HG02678 (cell line): ENCODE data around the gene HMCES.

Source experiments
- ATAC-seq: cut with Tn5 transposase; IDR thresholded peaks from one replicate; pipeline ENCODE4 v1.9.1; 2021; ENCODE audit warnings: mild to moderate bottlenecking, moderate library complexity; ENCODE audit not compliant: unreplicated experiment

Gene HMCES, protein sequence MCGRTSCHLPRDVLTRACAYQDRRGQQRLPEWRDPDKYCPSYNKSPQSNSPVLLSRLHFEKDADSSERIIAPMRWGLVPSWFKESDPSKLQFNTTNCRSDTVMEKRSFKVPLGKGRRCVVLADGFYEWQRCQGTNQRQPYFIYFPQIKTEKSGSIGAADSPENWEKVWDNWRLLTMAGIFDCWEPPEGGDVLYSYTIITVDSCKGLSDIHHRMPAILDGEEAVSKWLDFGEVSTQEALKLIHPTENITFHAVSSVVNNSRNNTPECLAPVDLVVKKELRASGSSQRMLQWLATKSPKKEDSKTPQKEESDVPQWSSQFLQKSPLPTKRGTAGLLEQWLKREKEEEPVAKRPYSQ

DNA sequence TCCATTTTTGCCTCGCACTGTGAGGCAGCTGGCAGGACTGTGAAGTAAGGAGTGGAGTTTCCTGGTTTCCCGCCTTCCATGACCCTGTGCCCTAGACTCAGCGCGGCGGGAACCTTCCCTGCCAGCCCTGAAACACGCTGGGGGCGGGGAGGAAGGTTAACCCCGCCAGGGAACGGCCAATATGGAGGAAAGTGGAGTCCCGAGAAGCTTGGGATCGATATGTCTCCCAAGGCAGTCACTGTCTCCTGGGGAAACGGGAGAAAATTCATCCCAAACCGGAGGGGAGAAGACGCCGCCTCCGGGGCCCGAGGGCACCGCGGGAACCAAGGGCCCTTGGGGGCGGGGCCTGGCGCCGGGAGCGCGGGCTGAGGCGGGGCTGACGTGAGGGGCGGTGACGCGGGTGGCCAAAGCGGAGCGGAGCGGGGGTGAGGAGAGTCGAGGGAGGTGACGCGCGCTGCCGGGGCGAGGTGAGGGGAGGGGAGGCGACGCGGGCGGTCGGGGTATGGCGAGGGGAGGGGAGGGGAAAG is at the start of gene HMCES:
Gene HMCES (plus strand): TSS at position 432 of the 527 bp plus-strand sequence. CDS start 863 bp downstream, outside the sequence.
- ATAC-seq: peak; percentile 49

GRCh38 chr3:129228891-129229585 is 49.6 kb upstream of the HMCES start:
- no peak for ATAC-seq

GRCh38 chr3:129230311-129231019 is 48.2 kb upstream of the HMCES start:
- no peak for ATAC-seq

DNA sequence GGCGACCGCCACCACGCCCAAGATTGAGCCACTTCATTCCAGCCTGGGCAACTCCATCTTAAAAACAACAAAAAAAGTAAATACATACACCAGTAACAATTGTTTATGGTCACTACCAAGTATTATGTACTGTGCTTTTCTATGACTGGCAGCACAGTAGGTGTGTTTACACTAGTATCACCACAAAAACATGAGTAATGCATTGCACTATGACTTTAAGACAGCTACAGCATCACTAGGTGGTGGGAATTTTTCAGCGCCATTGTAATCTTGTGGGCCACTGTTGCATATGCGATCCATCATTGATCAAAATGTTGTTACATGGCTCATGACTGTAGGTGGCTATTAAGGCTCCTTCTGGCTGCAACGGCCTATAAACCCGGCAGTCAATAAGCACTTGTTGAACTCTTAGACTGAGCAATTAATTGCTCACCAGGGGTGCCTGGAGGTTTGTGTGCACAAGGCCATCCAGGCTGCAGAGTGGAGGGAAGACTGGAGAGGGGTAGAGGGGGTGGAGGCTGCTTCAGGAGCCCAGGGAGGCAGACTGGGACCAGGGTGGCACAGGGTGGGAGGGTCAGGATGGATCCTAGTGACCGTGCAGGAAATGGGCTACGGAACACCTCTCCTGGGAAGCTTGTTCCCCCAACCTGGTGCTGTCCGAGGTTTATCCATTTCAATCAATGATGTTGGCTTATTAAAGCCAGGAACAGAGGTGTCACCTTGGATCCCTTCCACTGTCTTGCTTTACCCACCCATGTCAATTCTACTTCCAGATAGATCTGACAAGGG is 47.1 kb upstream of the HMCES start:
- ATAC-seq: no peak

DNA sequence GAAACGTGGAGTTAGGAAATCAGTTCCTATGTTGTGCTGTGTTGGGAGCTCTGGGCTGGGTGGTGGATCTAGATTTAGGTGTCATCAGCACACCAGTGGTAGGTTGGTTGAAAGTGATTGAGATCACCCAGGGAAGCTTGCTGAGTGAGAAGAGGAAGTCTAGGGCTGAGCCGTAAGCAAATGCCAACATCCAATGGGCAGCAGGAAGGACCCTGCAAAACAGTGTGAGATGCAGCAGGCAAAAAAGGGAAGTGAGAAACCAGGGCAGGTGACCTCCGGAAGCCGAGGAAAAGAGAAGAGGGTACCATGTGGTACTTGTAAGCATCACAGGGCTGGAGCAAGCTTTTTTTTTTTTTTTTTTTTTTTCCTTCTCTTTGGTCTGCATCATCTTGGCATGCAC is 45.1 kb upstream of the HMCES start:
- peak; percentile 92 for ATAC-seq

DNA sequence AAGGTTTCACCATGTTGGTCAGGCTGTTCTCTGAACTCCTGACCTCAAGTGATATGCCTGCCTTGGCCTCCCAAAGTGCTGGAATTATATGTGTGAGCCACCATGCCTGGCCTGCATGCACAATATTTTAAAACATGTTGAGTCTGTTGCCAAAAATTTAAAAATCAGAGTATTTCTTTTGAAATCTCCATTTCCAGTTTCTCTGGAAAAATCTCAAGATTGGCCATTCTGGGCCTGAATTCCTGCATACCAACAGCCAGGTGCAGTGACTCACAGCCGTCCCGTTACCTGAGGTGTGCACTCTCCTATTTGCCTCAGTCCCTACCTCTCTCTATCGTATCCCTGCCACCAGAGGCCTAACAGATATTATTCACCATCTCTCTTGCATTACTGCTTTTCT is 44.2 kb upstream of the HMCES start:
- no peak for ATAC-seq

DNA sequence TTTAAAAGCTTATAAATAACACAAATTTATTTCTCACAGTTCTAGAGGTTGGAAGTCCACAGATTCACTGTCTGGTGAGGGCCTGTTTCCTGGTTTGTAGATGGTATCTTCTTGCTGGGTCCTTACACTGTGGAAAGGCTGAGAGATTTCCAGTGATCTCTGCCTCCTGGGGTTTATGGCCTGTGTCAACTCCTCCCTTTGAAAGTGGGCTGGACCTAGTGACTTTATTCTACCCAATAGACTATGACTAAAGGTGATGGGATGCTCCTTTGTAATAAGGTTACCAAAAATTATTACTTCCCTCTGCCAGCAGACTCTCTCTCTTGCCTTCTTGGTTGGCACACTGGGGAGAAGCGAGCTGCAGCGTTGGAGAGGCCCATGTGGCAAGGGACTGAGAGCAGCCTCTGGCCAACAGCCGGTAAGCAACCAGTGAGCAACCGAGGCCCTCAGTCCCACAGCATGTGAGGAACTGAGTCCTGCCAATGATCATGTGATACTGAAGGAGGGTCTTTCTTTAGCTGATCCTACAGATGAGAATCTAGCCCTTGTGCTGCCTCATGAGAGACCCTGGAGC is 43.2 kb upstream of the HMCES start:
- ATAC-seq: no peak

GRCh38 chr3:129238945-129239705 is 39.5 kb upstream of the HMCES start:
- no peak for ATAC-seq

GRCh38 chr3:129239991-129240390 is 38.7 kb upstream of the HMCES start:
- ATAC-seq: no peak

DNA sequence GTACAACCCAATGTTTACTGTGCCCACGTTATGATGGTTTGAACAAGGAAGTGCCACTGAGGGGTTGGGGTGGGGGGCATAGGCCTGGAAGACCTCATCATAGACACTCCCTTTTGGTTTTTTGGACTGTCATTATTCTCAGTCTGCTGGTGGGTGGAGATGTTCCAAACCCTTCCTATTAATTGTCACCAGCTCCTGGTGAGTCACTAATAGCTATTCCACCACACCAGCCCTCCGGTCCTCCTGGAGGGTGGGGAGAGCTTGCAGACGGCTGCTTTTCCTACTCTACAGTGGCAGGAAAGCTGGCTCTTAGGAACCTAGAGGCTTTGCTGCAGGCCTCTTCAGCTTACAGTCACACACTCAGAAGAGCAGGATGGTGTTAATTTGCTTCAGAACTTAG is 38.2 kb upstream of the HMCES start:
- no peak for ATAC-seq

GRCh38 chr3:129245141-129245540 is 33.5 kb upstream of the HMCES start:
- ATAC-seq: no peak

DNA sequence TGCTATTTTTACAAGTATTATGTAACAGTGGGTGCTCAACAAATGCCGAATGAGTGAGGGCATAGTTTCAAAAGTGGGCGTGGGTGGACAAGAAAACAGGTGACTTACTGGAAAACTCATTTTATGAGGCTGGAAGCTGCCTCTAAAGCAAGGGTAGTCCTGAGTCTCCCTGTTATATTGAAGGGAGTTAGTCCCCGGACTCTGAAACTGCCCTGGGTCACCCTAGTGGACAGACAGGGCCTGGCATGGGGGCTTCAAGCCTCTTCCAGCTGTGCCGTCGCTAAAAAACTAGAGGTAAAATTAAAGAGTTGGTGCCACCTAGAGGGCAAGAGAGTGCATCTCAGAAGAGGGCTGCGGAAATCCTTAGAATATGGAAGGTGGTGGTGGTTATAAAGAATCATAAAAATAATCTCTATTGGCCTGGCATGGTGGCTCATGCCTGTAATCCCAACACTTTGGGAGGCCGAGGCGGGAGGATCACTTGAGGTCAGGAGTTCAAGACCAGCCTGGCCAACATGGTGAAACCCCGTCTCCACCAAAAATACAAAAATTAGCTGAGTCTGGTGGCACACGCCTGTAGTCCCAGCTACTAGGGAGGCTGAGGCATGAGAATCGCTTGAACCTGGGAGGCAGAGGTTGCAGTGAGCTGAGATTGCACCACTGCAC is 32.9 kb upstream of the HMCES start:
- ATAC-seq: peak; percentile 55

DNA sequence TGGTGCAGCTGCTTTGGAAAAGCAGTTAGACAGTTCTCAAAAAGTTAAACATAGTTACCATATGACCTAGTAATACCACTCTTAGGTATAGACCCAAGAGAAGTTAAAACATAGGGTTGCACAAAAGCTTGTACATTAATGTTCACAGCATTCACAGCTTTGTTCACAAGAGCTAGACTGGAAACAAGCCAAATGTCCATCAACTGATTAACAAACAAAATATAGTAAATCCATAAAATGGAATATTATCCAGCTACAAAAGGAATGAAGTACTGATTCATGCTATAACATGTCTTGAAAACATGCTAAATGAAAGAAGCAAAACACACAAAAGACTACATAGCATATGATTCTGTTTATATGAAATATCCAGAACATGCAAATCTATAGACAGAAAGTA is 32.0 kb upstream of the HMCES start:
- no peak for ATAC-seq

DNA sequence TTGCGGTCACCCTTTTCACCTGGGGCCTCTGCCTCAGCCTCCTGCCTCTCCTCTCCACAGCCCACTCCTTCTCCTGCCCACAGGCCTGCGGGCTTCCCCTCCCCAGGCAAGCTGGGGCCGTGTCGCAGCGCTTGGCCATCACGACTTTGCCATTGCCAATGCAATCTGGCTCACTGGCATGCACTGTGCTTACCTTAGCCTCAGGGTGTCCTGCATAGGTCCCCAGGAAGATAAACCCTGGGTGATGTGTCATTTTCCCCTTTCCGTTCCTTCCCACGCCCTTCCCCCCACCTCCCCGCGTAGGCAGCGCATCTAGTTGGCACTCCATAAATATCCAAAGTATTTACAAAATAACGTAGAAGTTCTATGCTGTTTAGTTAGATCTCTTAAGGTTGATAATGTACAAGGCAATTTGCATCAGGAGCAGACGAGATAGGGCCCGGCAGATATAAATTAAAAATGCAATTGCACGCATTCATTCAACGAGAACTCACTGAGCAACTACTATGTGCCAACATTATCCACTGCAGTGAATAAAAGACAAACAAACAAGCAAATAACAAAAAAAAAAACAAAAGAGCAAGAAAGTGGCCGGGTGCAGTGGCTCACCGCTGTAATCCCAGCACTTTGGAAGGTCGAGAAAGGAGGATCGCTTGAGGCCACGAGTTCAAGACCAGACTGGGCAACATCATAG is 30.2 kb upstream of the HMCES start:
- ATAC-seq: no peak

DNA sequence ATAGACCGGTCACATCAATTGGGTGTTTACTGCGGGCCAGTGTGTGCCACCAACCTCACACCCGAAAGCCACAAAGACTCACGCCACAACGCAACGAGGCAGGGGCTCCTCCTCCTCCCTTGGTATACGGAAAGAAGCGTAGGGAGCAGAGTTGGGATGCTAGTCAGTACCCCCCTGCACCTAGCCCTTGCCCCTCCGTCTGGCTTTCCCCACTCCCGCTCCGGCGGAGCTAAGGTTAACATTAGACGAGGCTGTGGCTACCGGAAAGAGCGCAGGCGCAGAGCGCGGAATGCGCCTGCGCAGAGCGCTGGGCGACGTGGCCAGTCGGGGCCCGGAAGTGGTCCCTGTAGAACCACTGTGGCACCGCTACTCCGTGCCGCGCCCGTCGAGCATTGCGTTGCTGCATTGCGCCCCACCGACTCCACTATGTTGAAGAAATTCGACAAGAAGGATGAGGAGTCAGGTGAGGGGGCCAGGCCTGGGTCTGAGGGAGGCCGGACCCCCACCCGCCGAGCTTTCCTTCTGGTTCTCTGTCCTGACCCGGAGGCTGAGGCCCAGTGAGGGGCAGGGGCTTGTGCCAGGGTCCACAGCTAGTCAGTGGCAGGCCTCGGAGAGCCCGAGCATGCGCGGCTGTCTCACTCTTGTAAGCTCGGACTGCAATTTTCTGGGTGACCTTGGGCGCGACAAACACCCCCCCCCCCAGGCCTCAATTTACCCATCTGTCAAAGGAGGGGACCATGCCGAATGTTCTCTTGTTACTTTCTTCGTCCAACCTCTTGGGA is 29.2 kb upstream of the HMCES start, which contains the start of gene COPG1:
Gene COPG1 (plus strand): TSS at position 323 of the 782 bp plus-strand sequence. CDS start 104 bp downstream, at position 427.
- peak; percentile 88 for ATAC-seq

GRCh38 chr3:129252748-129253147 is 25.9 kb upstream of the HMCES start:
- ATAC-seq: no peak

DNA sequence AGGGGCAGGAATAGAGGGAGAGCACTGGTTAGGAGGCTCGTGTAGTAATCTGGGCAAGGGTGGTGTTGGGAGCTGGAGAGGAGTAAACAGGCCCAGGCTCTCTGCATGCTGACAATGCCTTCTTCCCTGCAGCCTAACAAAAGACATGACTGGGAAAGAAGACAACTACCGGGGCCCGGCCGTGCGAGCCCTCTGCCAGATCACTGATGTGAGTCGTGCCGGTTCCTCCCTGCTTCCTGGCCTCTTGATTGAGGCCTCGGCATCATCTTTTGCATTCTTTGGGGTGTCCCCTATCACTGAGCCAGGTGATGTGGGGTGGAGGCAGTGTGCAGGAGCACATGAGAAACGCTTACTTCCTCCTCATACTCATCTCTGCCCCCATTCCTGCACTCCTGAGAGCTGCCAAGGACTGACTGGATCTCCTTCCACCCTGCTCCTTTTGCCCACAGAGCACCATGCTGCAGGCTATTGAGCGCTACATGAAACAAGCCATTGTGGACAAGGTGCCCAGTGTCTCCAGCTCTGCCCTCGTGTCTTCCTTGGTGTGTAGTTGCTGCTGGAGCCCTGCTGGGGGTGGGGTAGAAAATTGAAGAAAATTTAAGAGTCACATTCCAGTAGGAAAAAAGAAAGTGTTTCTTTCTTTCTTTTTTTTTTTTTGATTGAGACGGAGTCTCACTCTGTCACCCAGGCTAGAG is 24.0 kb upstream of the HMCES start:
- no peak for ATAC-seq
